Iris pigment epithelial cell (primary cell): ENCODE results near the gene DNAJC6.

Source experiments
- DNase-seq: peaks from one replicate; pipeline ENCODE4 v3.0.0-alpha.2; 2011; ENCODE audit warnings: low read depth

DNAJC6 gene

DNA sequence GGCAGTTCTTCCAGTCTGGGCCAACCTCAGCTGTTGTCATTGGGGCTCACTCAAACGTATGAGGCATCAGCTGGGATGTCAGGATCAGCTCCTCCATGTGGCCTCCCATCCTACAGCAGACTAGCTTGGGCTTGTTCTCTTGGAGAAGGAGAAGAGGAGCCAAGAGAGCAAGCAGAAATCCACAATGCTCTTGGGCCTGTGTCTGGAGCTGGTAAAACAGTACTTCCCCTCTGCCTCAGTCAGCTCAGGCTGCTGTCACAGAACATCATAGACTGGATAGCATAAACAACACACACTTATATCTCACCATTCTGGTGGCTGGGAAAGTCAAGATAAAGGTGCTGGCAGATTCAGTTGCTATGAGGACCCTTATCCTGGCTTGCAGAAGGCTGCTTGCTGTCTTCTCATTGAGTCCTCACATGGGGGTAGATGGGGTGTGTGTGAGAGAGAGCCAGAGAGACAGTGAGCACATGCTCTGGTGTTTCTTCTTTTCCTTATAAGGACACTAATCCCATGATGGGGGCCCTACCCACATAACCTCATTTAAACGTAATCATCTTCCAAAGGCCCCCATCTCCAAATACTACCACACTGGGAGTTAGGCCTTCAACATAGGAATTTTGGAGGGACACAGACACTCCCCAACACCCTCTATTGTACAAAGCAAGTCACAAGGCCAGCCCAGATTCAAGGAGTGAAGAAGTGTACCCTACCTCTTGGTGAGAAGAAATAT lies 16.3 kb upstream of the DNAJC6 start:
- no peak for DNase-seq

DNA sequence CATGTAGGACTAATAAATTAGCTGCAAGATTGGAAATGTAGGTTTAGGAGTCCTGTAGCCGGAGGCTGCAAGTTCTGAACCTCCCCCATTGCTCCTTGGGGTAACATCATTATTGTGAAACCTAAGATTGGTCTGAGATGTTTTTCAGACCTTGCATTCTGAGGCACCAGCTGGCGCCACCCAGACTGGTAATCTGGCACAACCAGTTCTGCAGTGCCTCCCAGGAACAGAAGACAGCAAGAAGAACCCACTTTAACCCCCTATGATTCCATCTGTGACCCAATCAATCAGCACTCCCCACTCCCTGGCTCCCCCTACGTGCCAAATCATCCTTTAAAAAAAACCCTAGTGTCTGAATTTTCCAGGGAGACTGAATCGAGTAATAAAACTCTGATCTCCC lies 11.6 kb upstream of the DNAJC6 start:
- DNase-seq = no peak

DNA sequence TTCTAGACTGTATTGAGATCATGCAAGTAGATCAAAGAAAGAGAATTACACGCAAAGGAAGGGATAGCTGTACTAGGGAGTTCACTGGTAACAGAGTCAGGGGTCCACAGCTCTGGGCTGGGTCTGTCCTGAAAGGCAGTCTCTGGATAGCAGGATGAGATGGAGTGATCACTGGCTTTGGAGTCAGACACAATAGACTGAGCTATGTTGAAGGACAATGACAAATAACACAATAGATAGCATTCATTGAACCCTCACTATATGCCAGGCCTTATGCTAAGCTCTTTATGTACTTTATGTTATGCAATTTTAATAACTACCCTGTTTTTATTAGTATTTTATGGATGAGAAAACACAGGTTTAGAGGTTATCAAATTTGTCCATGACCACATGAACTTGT lies 10.0 kb upstream of the DNAJC6 start:
- no peak for DNase-seq

DNA sequence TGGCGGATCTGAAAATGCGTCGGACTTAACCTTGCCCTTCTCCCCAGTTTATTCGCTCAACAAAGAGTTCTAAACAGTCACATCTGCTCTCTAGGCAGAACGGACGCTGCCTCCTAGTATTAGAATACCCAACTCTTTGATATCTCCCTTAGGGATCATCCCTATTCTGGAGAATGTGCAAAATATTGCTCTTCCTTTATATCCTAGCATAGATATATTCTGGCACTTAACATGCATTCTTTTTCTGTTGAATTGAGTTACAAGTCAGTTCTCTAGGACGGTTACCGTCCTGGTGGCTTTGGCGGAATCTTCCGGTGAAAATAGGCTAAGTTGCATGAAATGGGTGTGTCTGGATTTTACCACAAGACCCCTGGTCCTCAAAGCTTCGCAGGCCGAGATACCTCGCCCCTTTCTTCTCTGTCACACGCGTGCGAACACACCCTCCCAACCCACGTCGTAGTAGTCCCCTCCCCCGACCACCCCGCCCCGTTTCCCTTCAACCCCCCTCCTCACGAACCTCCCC lies 501 bp upstream of the DNAJC6 start:
- DNase-seq = no peak

DNA sequence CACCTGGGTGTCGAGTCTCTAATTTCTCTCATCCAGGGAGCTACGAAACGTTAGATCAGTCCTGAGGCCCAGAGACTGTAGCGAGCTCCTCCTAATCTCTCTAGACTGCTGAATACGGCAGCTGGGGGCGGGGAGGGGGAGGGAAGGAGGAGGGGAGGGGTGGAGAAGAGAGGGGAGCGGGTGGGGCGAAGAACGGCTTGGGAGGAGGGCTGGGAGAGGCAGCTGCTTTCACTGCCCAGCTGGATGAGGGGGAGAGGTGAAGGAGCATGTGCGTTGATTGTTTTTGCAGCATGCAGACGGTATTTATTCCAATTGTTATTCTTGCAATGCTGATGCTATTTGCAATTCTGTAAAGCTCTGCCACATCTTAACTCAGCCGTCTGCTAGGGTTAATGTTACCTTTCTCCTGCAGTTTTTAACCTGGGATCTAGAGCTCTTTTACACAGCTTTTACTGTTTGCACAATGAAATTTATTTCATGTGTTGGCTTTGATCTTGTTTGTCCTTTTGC lies 790 bp downstream of the DNAJC6 start:
- no peak for DNase-seq

DNA sequence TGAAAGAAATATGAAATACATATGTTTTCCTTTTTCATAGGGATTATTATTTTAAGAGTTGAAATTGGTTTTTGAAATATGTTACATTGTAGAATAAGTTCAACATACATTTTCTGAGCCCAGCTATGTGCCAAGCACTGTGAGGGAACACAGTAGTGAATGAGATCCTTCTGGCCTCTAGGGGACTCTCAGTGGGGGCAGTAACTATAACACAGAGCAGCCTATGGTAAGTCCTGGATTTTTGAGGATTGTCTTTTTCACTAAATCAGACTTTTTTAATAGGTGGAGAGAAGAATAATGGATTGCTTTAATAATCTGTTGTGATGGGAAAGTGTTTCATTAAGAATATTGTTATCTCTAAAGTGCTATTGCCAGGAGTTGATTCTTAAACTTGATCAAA lies 2.4 kb downstream of the DNAJC6 start:
- no peak for DNase-seq

DNA sequence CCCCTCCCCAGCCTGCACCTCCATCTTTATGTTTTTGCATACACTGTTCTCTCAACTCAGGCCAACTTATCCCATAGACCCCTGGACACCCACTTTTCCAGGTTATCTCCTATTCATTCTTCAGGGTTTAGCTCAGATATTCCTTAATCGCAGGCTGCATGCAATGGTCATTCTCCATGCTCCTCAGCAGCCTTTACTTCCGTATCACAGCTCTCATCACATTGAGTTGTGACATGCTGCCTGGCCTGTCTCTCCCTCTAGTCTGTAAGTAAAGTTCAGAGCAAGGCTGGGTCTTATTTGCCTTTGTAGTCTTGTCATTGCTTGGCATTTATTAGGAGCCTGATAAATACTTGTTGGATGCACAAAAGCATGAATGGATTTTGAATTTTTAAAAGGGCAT lies 6.9 kb downstream of the DNAJC6 start:
- no peak for DNase-seq

DNA sequence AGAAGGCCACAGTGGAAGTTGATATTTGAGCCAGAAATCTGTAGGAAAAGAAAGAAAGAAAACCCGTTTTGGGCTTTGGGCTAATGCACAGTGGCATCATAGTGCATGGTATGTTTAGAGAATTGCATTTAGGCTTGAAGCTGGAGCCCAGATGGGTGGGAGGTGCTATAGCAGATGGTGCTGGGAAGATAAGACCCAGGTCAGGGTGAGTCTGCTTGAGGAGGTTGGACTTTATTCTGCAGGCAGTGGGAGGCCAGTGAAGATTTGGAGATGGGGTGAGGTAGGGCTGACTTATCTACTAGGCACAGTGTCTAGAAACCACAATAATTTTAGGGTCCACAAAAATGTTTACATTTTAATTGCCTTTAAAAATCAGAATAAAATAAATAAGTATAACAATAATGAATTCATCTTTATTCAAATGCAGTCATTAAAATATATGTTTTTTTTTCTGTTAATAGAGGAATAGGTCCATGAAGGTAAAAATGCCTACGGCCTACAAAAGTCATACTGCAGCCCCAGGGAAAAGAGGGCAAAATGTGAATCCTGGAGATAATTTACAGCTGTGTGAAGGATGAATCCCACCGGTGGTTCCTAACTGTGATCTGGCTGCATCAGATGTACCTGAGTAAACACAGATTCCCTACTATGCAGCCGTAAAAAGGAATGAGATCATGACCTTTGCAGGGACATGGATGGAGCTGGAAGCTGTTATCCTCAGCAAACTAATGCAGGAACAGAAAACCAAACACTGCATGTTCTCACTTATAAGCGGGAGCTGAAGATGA lies 8.7 kb downstream of the DNAJC6 start:
- no peak for DNase-seq

DNA sequence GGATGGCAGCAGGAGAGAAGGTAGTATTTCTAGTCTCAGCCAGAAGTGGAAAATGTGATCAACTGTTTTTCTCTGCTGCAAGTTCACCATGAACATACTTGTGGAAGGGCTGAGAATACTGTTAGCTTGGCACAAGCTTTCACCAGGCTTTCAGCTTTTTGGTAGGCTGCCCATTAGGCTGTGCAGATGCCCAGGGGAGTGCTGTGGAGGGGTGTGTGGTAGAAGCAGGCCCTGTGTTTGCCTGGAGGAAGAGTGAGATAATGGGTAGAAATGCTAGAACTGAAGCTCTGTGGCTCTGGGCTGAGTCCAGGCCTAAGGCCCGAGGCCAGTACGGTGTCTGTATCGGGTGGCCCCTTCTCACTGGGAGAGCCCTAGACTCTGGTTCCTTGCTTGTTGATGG lies 9.8 kb downstream of the DNAJC6 start:
- no peak for DNase-seq

DNA sequence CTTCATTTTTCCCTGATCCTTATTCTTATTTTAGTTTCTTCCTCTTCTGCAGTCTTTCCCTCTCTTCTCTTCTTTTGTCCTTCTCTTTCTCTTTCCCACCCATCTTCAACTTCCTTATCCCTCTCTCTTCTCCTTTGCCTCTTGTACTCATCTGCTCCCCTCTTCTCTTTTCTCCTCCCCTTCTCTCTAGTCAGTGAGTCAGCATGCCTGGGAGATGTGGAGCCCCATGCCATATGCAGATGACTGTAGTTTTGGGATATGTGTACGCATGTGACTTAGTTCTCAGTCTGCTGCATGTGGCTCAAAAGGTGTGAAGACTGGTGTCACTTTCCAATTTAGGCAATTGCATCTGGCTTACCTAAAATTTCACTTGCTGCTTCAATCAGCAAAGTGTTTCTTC lies 10.4 kb downstream of the DNAJC6 start:
- no peak for DNase-seq

DNA sequence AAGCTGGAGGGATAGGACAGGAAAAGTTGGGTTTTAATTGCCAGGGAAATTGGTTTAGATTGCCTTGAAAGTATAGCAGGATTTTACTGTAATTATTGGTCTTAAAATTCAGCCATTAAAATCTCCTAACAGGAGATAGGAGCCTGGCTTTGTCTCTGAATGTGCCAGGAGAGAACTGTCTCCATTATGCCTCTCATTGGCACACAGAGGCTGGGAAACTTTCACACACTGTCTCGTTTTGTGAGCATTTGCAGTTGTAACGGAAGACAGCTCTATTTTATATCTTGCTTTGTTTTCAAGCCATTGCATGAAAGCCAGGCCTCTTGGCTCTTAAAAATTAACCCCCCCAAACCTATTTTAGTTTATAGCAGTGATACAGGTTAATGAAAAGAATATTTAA lies 12.5 kb downstream of the DNAJC6 start:
- no peak for DNase-seq

DNA sequence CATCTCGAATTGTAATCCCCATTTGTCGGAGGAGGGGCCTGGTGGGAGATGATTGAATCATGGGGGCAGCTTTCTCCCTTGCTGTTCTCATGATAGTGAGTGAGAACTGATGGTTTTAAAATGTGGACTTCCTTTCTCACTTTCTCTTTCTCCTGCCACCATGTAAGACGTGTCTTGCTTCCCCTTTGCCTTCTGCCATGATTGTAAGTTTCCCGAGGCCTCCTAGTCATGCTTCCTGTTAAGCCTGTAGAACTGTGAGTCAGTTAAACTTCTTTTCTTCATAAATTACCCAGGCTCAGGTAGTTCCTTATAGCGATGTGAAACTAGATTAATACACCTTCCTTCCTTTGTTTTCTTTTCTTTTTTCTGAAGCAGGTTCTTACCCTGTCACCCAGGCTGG lies 13.9 kb downstream of the DNAJC6 start:
- DNase-seq = no peak

DNA sequence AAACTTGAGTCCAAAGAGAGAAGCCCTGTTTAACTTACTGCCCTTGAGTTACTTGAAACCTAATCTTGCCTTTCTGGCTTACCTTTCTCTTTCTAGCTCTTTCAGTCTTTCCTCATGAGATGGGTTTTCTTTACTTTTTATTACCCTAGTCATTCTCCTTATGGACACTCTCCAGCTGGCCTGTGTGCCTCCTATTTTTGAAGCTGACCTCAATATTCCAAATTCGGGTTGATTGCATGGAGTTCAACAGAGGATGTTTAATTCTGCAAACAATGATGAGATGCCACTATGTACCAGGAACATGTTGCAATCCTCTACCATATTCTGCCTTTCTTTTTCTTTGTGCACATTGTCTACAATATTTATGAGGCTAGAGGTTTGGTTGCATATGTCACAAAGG lies 20.7 kb downstream of the DNAJC6 start:
- no peak for DNase-seq

DNA sequence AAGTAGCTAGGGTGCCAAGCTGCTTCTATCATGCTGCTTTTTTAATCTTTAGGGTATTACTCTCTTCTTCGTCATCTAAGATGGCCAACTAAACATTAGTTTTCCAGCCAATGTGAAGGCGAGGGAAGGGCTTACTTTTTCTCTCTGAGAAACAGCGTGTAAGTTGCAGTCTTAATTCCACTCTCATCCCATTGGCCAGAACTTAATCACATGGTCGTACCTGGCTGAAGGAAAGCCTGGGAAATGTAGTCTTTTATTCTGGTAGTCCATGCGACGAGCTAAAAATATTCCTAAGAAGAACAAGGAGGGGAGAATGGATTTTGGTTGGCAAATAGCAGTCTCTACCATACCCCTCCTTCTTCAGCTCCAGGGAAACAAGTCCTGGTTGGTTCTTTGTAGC lies 21.5 kb downstream of the DNAJC6 start:
- no peak for DNase-seq

DNA sequence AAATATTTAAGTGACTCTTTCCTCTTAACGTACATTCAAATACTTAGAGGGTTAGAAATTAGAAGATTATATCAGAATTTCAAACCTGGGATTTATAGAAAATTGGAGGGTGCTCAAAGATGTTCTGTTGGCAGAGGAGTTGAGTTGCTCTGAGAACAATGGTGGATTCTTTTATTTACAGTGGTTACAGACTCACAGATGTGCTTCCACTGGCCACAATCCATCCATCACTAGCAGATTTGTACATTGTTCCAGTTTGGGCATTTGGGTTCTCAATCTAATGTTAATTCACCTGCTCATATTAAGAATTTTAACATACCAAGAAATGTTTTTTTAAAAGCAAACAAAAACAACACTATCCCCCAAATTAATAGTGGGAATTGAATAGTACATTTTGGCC lies 23.5 kb downstream of the DNAJC6 start:
- no peak for DNase-seq

DNA sequence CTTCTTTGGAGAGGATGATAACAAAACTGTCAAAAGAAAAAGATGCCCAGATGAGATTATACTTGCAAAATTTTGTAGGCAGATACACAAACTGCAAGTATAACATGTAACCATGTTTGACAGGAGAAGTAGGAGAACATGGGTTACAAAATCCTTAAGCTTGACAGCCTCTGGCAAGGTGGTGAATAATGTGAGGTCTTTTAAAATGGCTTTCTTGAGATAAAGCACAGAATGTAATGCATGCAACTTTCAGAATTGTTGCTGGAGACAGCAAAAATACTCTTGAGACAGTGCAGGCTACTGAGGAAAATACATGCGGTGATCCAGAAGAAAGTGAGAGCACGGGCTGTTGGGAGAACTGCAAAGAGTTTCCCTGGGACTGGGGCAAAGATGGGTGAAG lies 24.7 kb downstream of the DNAJC6 start:
- DNase-seq = no peak

DNA sequence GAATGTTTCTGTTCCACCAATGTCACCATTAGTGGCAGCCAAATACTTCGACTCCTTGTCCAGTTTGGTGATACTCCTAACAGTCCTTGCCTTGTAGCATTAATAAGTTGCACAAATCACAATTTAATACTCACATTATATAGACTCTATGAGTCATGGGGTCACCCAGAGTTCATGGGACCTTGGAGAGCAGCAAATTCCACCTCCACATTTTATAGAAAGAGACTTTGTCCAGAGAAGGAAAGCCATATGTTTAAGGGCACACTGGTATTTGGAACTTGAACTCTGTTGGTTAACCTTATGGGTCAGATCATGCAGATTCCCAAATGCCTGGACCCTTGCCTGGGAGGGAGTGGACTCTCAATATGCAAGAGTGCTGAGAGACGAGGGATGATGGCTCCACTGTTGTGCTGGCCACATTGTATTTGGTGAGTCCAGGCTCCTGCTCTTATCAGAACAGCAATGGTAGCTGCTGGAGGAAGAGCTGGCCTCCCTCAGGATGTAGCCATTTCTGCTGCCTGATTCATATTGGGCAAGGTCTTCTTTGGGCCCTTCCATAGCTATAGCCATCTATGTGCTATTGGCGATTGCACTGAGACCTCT lies 30.6 kb downstream of the DNAJC6 start:
- peak; percentile 45 for DNase-seq

DNA sequence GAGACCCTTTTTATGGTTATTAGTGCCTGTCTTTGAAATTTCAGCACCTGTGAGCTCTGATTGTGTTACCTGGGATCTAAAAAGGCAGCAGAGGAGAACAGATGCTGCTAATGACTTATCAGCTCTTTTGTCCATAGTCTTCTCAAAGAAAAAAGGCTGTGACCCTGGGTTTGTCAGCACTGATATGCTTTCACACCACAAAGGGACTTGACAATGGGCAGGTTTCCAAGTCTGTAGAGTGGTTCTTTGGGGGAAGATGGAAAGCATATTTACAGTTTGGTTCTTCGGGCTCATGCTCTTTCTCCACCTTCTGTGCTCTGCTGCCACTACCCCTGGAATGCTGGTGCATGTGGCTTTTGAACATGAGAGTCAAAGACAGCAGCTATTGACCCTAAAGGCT lies 32.0 kb downstream of the DNAJC6 start:
- no peak for DNase-seq

DNA sequence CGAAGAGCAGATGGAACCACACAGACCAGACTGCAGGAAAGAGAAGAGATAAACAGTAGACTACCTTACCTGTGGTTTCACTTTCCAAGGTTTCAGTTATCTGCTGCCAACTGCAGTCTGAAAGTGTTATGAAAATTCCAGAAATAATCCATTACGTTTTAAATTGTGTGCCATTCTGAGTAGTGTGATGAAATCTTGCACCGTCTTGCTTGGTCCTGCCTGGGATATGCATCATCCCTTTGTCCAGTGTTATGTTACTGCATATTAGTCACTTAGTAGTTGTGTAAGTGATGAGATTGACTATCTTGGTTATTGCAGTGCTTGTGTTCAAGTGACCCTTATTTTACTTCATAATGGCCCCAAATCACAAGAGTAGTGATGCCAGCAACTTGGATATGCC lies 33.9 kb downstream of the DNAJC6 start:
- peak; percentile 42 for DNase-seq

DNA sequence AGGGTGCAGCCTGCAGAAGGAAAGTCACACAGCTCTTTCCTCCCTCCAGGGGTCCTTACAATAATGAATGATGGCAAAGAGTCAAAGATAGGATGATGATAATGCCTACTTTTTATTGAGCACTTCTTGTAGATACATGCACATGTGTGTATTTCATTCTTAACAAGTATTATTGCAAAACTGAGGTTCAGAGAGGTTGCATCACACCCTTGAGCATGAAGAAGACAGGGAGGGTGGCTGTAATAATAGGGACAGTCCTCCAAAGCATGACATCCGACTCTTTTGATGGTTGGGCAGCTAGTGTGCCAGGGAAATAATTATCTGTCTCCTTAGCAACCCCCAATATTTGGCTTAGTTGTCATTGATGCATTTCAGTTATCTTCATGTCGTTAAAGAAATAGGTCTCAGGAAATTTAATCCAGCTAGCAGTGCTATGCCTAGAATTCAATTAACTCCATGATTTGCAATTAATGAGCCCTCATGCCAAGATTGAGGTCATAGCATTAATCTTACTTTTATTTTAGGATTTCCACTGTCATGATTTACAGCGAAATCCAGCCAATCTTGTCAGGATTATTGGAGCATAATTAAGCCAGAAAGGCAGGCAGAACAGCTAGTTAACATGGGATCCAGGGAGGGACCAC lies 35.0 kb downstream of the DNAJC6 start:
- DNase-seq = no peak

DNA sequence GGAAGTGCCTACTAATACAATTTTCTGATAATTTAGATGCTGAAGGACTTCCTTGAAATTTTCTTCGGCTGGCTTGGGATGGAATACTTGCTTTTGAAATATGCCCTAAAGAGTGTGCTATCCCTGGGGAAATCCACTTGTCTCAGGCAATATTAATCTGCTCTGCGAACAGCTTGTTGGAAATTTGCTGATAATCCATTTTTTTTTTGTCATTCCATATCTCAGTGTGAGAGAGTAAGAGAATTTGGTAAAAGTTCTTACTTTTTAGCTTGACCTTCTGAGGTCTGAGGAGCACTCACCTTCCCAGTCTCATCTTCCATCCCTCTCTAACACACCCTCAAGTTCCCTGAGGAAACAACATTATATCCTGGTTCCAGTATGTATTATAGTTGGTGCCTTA lies 36.8 kb downstream of the DNAJC6 start:
- DNase-seq = no peak

DNA sequence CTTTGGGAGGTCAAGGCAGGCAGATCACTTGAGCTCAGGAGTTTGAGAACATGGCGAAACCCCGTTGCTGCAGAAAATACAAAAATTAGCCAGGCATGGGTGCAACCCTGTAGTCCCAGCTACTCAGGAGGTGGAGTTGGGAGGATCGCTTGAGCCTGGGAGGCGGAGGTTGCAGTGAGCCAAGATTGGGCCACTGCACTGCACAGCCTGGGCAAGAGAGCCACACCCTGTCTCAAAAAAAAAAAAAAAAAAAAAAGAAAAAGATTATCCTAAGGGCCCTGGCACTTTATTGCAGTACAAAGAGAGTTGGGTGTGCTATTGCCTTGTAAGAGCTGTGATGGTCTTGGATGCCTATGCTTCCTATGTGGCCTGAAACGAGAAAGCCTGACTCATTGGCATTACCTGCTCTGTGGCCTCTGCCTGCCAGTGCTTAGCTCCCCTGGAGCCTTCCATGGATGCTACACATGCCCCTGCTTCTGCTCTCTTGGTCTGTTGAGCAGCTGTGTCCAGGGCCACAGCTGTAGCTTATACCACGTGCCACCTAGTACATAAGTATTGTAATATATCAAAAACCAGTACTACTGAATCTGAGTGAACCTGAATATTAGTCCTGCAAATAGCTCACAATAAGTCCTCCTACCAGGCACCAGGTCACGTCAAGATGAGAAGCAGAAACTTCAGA lies 45.8 kb downstream of the DNAJC6 start:
- no peak for DNase-seq
